DOHH2 (cell line): ENCODE measurements around the gene HIVEP2.

Source experiments
- EZH2phosphoT487 ChIP-seq: fragments of 200-600 bp; sonication (generic); IDR thresholded peaks from 2 replicates; pipeline ENCODE4 v1.6.1; 2017; ENCODE audit warnings: borderline replicate concordance, mild to moderate bottlenecking, antibody characterized with exemption, low read length, moderate library complexity, mixed read lengths
- TF ChIP-seq, protein P1 (sequence below): fragments of 200-600 bp; sonication (generic); IDR thresholded peaks from one replicate; pipeline ENCODE4 v1.5.1; 2014; ENCODE audit warnings: antibody characterized with exemption, mild to moderate bottlenecking, low read depth, low read length; ENCODE audit not compliant: poor library complexity, severe bottlenecking

DNA sequence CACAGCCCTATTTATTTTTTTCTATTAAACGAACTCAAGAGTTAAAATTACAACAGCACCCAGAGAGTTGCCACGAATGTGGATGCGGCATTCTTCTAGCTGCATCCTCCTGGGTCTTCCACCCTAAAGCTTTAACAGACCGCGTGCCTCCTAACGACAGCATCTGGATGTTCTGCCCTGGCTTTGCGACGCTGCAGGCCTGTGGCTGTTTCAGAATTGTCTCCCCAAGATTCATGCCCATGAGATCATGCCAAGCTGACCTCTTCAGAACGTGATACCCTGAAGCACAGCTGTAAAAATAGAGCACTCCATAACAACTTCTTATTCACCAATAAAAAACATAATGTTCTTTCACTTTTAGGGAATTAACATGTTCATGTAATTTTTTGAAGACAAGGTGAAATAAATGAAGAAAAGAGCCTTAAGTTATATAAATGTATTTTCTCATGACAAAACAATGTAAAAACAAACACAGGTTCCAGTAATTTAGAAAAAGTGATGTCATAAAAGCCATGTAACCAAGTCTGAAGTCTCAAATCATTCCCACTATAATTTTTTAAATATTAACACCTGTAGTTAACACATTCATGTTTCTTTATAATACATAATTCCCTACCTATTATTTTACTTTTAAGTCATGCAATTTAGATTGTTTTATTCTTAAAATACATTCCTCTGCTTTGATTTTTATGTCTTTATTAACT is 26.5 kb downstream of the HIVEP2 start:
- TF ChIP-seq, protein P1, sequence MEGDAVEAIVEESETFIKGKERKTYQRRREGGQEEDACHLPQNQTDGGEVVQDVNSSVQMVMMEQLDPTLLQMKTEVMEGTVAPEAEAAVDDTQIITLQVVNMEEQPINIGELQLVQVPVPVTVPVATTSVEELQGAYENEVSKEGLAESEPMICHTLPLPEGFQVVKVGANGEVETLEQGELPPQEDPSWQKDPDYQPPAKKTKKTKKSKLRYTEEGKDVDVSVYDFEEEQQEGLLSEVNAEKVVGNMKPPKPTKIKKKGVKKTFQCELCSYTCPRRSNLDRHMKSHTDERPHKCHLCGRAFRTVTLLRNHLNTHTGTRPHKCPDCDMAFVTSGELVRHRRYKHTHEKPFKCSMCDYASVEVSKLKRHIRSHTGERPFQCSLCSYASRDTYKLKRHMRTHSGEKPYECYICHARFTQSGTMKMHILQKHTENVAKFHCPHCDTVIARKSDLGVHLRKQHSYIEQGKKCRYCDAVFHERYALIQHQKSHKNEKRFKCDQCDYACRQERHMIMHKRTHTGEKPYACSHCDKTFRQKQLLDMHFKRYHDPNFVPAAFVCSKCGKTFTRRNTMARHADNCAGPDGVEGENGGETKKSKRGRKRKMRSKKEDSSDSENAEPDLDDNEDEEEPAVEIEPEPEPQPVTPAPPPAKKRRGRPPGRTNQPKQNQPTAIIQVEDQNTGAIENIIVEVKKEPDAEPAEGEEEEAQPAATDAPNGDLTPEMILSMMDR = no peak
- TF ChIP-seq EZH2phosphoT487 = no peak
